ENCODE data around the gene FAM83E. TPM values are rescaled to one million over a fixed set of nuclear protein-coding genes. Genes with fewer than 3 reads are reported as not detected.

The FAM83E gene
- total and polyA plus RNA-seq, 2 of the 8 experiments (the other 6 are each of a cell fraction or from before 2014, with no cell fraction given), result 1.8 to 5.3 TPM

DNA sequence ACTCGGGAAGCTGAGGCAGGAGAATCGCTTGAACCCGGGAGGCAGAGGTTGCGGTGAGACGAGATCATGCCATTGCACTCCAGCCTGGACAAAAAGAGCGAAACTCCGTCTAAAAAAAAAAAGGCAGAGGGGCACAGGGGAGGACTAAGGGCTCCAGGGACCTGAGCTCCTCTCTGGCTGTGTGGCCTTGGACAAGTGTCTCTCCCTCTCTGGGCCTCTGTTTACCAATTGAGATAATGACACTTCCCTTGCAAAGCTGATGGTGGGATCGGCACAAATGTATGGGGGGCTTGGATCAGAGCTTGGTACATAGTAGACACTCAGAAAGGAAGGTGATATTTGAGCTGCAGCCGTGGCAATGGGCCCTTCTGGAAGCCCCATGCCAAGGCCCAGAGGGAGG, 19.7 kb downstream of the FAM83E start (continued):
- TF ChIP-seq, protein P1, sequence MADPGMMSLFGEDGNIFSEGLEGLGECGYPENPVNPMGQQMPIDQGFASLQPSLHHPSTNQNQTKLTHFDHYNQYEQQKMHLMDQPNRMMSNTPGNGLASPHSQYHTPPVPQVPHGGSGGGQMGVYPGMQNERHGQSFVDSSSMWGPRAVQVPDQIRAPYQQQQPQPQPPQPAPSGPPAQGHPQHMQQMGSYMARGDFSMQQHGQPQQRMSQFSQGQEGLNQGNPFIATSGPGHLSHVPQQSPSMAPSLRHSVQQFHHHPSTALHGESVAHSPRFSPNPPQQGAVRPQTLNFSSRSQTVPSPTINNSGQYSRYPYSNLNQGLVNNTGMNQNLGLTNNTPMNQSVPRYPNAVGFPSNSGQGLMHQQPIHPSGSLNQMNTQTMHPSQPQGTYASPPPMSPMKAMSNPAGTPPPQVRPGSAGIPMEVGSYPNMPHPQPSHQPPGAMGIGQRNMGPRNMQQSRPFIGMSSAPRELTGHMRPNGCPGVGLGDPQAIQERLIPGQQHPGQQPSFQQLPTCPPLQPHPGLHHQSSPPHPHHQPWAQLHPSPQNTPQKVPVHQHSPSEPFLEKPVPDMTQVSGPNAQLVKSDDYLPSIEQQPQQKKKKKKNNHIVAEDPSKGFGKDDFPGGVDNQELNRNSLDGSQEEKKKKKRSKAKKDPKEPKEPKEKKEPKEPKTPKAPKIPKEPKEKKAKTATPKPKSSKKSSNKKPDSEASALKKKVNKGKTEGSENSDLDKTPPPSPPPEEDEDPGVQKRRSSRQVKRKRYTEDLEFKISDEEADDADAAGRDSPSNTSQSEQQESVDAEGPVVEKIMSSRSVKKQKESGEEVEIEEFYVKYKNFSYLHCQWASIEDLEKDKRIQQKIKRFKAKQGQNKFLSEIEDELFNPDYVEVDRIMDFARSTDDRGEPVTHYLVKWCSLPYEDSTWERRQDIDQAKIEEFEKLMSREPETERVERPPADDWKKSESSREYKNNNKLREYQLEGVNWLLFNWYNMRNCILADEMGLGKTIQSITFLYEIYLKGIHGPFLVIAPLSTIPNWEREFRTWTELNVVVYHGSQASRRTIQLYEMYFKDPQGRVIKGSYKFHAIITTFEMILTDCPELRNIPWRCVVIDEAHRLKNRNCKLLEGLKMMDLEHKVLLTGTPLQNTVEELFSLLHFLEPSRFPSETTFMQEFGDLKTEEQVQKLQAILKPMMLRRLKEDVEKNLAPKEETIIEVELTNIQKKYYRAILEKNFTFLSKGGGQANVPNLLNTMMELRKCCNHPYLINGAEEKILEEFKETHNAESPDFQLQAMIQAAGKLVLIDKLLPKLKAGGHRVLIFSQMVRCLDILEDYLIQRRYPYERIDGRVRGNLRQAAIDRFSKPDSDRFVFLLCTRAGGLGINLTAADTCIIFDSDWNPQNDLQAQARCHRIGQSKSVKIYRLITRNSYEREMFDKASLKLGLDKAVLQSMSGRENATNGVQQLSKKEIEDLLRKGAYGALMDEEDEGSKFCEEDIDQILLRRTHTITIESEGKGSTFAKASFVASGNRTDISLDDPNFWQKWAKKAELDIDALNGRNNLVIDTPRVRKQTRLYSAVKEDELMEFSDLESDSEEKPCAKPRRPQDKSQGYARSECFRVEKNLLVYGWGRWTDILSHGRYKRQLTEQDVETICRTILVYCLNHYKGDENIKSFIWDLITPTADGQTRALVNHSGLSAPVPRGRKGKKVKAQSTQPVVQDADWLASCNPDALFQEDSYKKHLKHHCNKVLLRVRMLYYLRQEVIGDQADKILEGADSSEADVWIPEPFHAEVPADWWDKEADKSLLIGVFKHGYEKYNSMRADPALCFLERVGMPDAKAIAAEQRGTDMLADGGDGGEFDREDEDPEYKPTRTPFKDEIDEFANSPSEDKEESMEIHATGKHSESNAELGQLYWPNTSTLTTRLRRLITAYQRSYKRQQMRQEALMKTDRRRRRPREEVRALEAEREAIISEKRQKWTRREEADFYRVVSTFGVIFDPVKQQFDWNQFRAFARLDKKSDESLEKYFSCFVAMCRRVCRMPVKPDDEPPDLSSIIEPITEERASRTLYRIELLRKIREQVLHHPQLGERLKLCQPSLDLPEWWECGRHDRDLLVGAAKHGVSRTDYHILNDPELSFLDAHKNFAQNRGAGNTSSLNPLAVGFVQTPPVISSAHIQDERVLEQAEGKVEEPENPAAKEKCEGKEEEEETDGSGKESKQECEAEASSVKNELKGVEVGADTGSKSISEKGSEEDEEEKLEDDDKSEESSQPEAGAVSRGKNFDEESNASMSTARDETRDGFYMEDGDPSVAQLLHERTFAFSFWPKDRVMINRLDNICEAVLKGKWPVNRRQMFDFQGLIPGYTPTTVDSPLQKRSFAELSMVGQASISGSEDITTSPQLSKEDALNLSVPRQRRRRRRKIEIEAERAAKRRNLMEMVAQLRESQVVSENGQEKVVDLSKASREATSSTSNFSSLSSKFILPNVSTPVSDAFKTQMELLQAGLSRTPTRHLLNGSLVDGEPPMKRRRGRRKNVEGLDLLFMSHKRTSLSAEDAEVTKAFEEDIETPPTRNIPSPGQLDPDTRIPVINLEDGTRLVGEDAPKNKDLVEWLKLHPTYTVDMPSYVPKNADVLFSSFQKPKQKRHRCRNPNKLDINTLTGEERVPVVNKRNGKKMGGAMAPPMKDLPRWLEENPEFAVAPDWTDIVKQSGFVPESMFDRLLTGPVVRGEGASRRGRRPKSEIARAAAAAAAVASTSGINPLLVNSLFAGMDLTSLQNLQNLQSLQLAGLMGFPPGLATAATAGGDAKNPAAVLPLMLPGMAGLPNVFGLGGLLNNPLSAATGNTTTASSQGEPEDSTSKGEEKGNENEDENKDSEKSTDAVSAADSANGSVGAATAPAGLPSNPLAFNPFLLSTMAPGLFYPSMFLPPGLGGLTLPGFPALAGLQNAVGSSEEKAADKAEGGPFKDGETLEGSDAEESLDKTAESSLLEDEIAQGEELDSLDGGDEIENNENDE (IDR thresholded peaks at IDR 0.05; ENCODE audit: insufficient replicate concordance, low read length), result no peak
- no peak for TF ChIP-seq JUN (IDR thresholded peaks at IDR 0.05; ENCODE audit: low read depth, low read length)
- TF ChIP-seq POLR2AphosphoS5 (IDR thresholded peaks at IDR 0.05; ENCODE audit: low read depth, low read length), result no peak
- no peak for TF ChIP-seq SIRT6 (IDR thresholded peaks at IDR 0.05; ENCODE audit: low read length)
- no peak for TF ChIP-seq POU5F1 (IDR thresholded peaks at IDR 0.05; ENCODE audit: low read depth, low read length)
